Testis (tissue), 3 donors: ENCODE measurements around the gene EXOC6. TPM values are rescaled to one million over a fixed set of nuclear protein-coding genes. Genes with fewer than 3 reads are reported as not detected.

Experiments
- DNase-seq: peaks from one replicate; pipeline ENCODE4 v3.0.0-alpha.2; 2019
- H3K27ac ChIP-seq, 2 donors: fragments of 200-600 bp; sonication (generic); one replicate each; pipeline ENCODE4 v1.5.1; 2019
- H3K27me3 ChIP-seq: fragments of 200-600 bp; sonication (generic); one replicate; pipeline ENCODE4 v1.5.1; 2019
- H3K36me3 ChIP-seq: fragments of 200-600 bp; sonication (generic); one replicate; pipeline ENCODE4 v1.5.1; 2017; ENCODE audit warnings: low read depth; ENCODE audit errors: missing control alignments
- H3K4me1 ChIP-seq: fragments of 200-600 bp; sonication (generic); one replicate; pipeline ENCODE4 v1.5.1; 2019
- H3K4me3 ChIP-seq, 2 donors: fragments of 200-600 bp; sonication (generic); one replicate each; pipeline ENCODE4 v1.5.1; 2017 to 2019
- H3K9me3 ChIP-seq: fragments of 200-600 bp; sonication (generic); one replicate; pipeline ENCODE4 v1.5.1; 2017
- POLR2A ChIP-seq: fragments of 450-650 bp; IDR thresholded peaks from one replicate; pipeline ENCODE4 v1.6.1; 2017; ENCODE audit warnings: antibody characterized with exemption, mild to moderate bottlenecking, moderate library complexity
- WGBS, 2 donors: methylation state at CpG; one replicate each; pipeline ENCODE4 v1.1.5; 2018; 5-methylcytosine and 5-hydroxymethylcytosine counted together
- intact Hi-C: fragments of 100-400 bp; cut with DNase I; formaldehyde crosslinking; loops from one replicate; pipeline ENCODE4 v1.15.1; 2023; ENCODE audit warnings: low total_unique reads
- polyA plus RNA-seq: library from polyadenylated mRNA; stranded (reverse); fragments of 350-450 nt; fragmentation: Illumina TruSeq; extraction: RNeasy Lipid Tissue Mini Kit (QIAGEN cat#74804); gene quantifications from one replicate; pipeline ENCODE4 v1.2.3, GENCODE V29; 2014; ENCODE audit warnings: low read depth, low replicate concordance; ENCODE audit not compliant: insufficient read depth
- total RNA-seq, 2 donors: library from RNA; depleted of rRNA; stranded (reverse); fragments of >200 nt; gene quantifications; one replicate each; pipeline ENCODE4 v1.2.3, GENCODE V29; 2016
- TF ChIP-seq, protein P1 (sequence below), 3 experiments: fragments of 450-650 bp in 2 of 3; fragments of 200-600 bp in 1 of 3; sonication (generic) in 1 of 3; IDR thresholded peaks; one replicate each; pipeline ENCODE4 v1.5.1; 2016 to 2019; ENCODE audit warnings: antibody characterized with exemption in 3 of 3, mild to moderate bottlenecking in 2 of 3, moderate library complexity in 1 of 3

EXOC6 gene
- total and polyA plus RNA-seq, 3 donors from 2014 or later: 13.3 to 38.5 (median 28.0) TPM

GRCh38 chr10:92830478-92831389 lies 17.6 kb upstream of the EXOC6 start:
- Histone ChIP-seq H3K9me3 (no peaks in the 10 kb centered on the region), H3K36me3 (no peaks in the 10 kb centered on the region), H3K4me1 (peaks cover 18% of the 10 kb centered on the region), H3K27ac (peak overlapping the region; percentile 53 to 74), H3K4me3 (peak overlapping the region in 1 of 2 donors; percentile 38), H3K27me3 (no peaks in the 10 kb centered on the region)
- WGBS, 2 donors: 41% methylated on average over 12 of the region's 12 CpGs
- no peak for TF ChIP-seq POLR2A
- TF ChIP-seq, protein P1, sequence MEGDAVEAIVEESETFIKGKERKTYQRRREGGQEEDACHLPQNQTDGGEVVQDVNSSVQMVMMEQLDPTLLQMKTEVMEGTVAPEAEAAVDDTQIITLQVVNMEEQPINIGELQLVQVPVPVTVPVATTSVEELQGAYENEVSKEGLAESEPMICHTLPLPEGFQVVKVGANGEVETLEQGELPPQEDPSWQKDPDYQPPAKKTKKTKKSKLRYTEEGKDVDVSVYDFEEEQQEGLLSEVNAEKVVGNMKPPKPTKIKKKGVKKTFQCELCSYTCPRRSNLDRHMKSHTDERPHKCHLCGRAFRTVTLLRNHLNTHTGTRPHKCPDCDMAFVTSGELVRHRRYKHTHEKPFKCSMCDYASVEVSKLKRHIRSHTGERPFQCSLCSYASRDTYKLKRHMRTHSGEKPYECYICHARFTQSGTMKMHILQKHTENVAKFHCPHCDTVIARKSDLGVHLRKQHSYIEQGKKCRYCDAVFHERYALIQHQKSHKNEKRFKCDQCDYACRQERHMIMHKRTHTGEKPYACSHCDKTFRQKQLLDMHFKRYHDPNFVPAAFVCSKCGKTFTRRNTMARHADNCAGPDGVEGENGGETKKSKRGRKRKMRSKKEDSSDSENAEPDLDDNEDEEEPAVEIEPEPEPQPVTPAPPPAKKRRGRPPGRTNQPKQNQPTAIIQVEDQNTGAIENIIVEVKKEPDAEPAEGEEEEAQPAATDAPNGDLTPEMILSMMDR (IDR thresholded peaks at IDR 0.05): no peak
- DNase-seq: peak; percentile 62
- intact Hi-C loops: no loop called here

- WGBS, 2 donors: 91 to 96% methylated on average over 10 of the region's 10 CpGs
- TF ChIP-seq, protein P1 (IDR thresholded peaks at IDR 0.05): no peak
- TF ChIP-seq POLR2A: no peak
These were observed 16.2 kb upstream of the EXOC6 start for GRCh38 chr10:92832121-92832520.

DNA sequence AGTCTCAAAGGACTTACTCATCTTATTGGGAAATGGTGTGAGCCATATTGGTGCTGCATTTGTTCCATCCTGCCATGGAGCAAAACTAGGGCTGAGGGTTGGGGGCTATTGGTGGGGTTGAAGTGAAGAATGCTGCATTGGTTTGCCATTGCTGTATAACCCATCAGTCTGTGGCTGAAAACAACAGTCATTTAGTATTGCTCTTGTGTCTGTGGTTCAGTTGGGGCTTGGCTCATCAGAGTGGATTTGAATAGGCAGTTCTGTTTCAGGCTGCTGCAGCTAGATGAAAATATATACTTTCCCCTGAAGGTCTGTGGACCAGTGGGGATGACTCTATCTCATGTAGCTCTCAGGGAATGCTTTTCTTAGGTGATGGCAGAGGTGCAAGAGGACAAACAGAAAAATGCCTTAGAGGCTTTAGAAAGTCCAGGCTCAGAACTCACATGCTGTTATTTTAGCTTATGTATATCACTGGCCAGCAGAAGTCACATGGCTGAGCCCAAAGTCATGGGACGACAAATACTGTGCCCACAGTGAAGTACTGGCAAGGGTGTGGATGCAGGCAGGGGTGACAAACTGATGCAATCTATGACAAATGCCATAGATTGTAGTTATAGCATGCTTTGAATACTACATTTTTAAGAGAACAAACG lies 15.2 kb upstream of the EXOC6 start:
- no peaks in the 10 kb centered on the region for H3K27me3 ChIP-seq
- peaks cover 25% of the 10 kb centered on the region for H3K4me1 ChIP-seq
- H3K4me3 ChIP-seq: no peak overlapping the region
- intact Hi-C loops: no loop called here
- TF ChIP-seq POLR2A: no peak
- TF ChIP-seq, protein P1 (IDR thresholded peaks at IDR 0.05): no peak
- H3K36me3 ChIP-seq: no peaks in the 10 kb centered on the region
- 47 to 48% methylated on average over 2 of the region's 2 CpGs for WGBS, 2 donors
- no peak for DNase-seq
- peak overlapping the region in 1 of 2 donors; percentile 63 for H3K27ac ChIP-seq
- no peaks in the 10 kb centered on the region for H3K9me3 ChIP-seq

More at GRCh38 chr10:92832121-92832520, 16.2 kb upstream of the EXOC6 start:
- intact Hi-C loops: no loop called here
- H3K27me3 ChIP-seq: no peaks in the 10 kb centered on the region
- no peak overlapping the region for H3K4me3 ChIP-seq
- no peaks in the 10 kb centered on the region for H3K36me3 ChIP-seq
- no peak overlapping the region for H3K27ac ChIP-seq
- DNase-seq: no peak
- no peaks in the 10 kb centered on the region for H3K9me3 ChIP-seq
- peaks cover 25% of the 10 kb centered on the region for H3K4me1 ChIP-seq

DNA sequence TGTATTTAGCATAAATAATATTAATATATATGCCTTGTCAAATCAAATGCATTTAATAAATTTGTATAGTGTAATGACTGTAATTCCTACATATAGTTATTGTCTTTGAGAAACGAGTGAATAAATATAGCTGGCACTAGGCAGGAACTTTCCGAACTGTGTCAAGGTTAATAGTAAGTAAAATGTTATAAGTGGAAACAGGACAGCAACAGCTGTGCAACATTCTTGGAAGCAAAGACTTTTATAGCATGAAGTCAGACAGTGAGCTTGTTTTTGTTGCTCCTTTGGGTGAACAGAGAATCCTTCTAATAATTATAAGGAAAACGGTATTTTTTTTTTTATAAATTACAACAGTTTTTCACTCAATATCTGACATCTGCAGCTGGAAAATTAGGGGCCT lies 14.0 kb upstream of the EXOC6 start:
- intact Hi-C loops: no loop called here
- Histone ChIP-seq H3K27ac (peak overlapping the region; percentile 11 to 63), H3K9me3 (no peaks in the 10 kb centered on the region), H3K4me1 (peaks cover 30% of the 10 kb centered on the region), H3K36me3 (no peaks in the 10 kb centered on the region), H3K4me3 (no peak overlapping the region), H3K27me3 (no peaks in the 10 kb centered on the region)
- 28 to 35% methylated on average over 3 of the region's 3 CpGs for WGBS, 2 donors
- no peak for DNase-seq
- no peak for TF ChIP-seq POLR2A
- TF ChIP-seq, protein P1 (IDR thresholded peaks at IDR 0.05): no peak
